ENCODE results near the gene MED12L. TPM values are rescaled to one million over a fixed set of nuclear protein-coding genes. Genes with fewer than 3 reads are reported as not detected.
A peak's percentile ranks its signal among the peaks of the same experiment; 100 is the strongest.

MED12L gene
- total and polyA plus RNA-seq, 9 of the 15 experiments (the other 6 are each of a cell fraction or from before 2014, with no cell fraction given), result not detected

GRCh38 chr3:151436675-151437446 is 351.4 kb downstream of the MED12L start:
- no peaks in the 10 kb centered on the region for H3K79me2 ChIP-seq (ENCODE audit: control insufficient read depth, insufficient read depth, low read length)
- WGBS (ENCODE audit: insufficient coverage, low coverage, missing lambda C conversion rate), result 5% methylated on average over 8 of the region's 8 CpGs
- no peak overlapping the region for H3K4me2 ChIP-seq (ENCODE audit: insufficient read depth, low read length)
- POLR2A ChIA-PET, result no interaction called here
- H4K20me1 ChIP-seq (replicated peaks; ENCODE audit: control insufficient read depth, insufficient read depth, low read length), result no peaks in the 10 kb centered on the region
- ATAC-seq (no peak), FAIRE-seq (no peak), DNase-seq (ENCODE audit: extremely low read depth in 1 of 4, low spot score in 3 of 4) (no peak)
- H3K9me1 ChIP-seq (ENCODE audit: control insufficient read depth, insufficient read depth, low read length), result no peaks in the 10 kb centered on the region
- intact Hi-C loops (cut with micrococcal nuclease) (no loop called here), in situ Hi-C loops (cut with MboI) (loop anchor here (5.0 to 10.0 kb wide), 2 partner anchors 405 to 478 kb away; no protein-coding TSS in a partner anchor)
- H3K9ac ChIP-seq (ENCODE audit: insufficient read depth in 1 of 2, low read depth in 2 of 2, low read length in 2 of 2), result no peak overlapping the region
- TF ChIP-seq NFIC (IDR thresholded peaks at IDR 0.05) (peak; percentile 73), NR2F6 (CRISPR knock-in tag; IDR thresholded peaks at IDR 0.05) (no peak), HSF4 (CRISPR knock-in tag; IDR thresholded peaks at IDR 0.05; ENCODE audit: borderline replicate concordance) (no peak)
- H3K27me3 ChIP-seq (ENCODE audit: control insufficient read depth in 2 of 2, insufficient read depth in 2 of 2, low read length in 2 of 2), result no peaks in the 10 kb centered on the region
- no peak overlapping the region; the same call in 1 of the 2 replicates for H2AFZ ChIP-seq (ENCODE audit: low read depth, low read length)
- BruUV-seq (replicated peaks), result no TSS peak
- H3K9me3 ChIP-seq (replicated peaks; ENCODE audit: control insufficient read depth, insufficient read depth, low read depth, low read length), result no peaks in the 10 kb centered on the region
- no peaks in the 10 kb centered on the region; a peak in 1 of 5 replicates for H3K4me1 ChIP-seq (replicated peaks in 1 of 2; ENCODE audit: control insufficient read depth in 2 of 2, insufficient read depth in 2 of 2, low read length in 2 of 2)
- CTCF ChIA-PET (ENCODE audit: low intra/inter-chr PET ratio), result interaction anchor here (1.3 kb wide), 1 partner anchor 1030 kb away, joined by 3 read pairs; no protein-coding TSS in a partner anchor
- no peak overlapping the region for H3K4me3 ChIP-seq
- H3K27ac ChIP-seq (ENCODE audit: extremely low read depth, low read depth, low read length), result no peak overlapping the region
- no peaks in the 10 kb centered on the region for H3K36me3 ChIP-seq (ENCODE audit: control insufficient read depth, insufficient read depth, low read length)

- intact Hi-C loops (cut with micrococcal nuclease), result no loop called here
- WGBS (ENCODE audit: insufficient coverage, low coverage, missing lambda C conversion rate), result 15% methylated on average over 6 of the region's 6 CpGs
- TF ChIP-seq SIRT6 (IDR thresholded peaks at IDR 0.05; ENCODE audit: low read depth, low read length), result no peak
- no peak for TF ChIP-seq KHSRP (IDR thresholded peaks at IDR 0.05)
- no peak for TF ChIP-seq SP2 (IDR thresholded peaks at IDR 0.05; ENCODE audit: extremely low read depth, low read depth, low read length, poor library complexity, severe bottlenecking)
- TF ChIP-seq ZNF175 (CRISPR knock-in tag; IDR thresholded peaks at IDR 0.05; ENCODE audit: low read depth), result no peak
- no peak for TF ChIP-seq ZNF609 (CRISPR knock-in tag; IDR thresholded peaks at IDR 0.05; ENCODE audit: borderline replicate concordance)
- TF ChIP-seq RBM14 (IDR thresholded peaks at IDR 0.05; ENCODE audit: borderline replicate concordance, insufficient read depth, low read depth, low read length), result no peak
Observed at GRCh38 chr3:151437906-151438305, 352.4 kb downstream of the MED12L start.

More at GRCh38 chr3:151437906-151438305, 352.4 kb downstream of the MED12L start:
- no peak overlapping the region for H3K27ac ChIP-seq (ENCODE audit: extremely low read depth, low read depth, low read length)
- H3K9me3 ChIP-seq (replicated peaks; ENCODE audit: control insufficient read depth, insufficient read depth, low read depth, low read length), result no peaks in the 10 kb centered on the region
- POLR2A ChIA-PET, result no interaction called here
- H3K9ac ChIP-seq (ENCODE audit: insufficient read depth in 1 of 2, low read depth in 2 of 2, low read length in 2 of 2), result no peak overlapping the region
- no peaks in the 10 kb centered on the region for H3K79me2 ChIP-seq (ENCODE audit: control insufficient read depth, insufficient read depth, low read length)
- in situ Hi-C loops (cut with MboI), result loop anchor here (5.0 to 10.0 kb wide), 2 partner anchors 404 to 477 kb away; no protein-coding TSS in a partner anchor
- H3K4me1 ChIP-seq (replicated peaks in 1 of 2; ENCODE audit: control insufficient read depth in 2 of 2, insufficient read depth in 2 of 2, low read length in 2 of 2), result no peaks in the 10 kb centered on the region
- CTCF ChIA-PET (ENCODE audit: low intra/inter-chr PET ratio), result interaction anchor here (4.3 kb wide), 1 partner anchor 401 kb away, joined by 32 read pairs; no protein-coding TSS in a partner anchor
- no peak overlapping the region for H3K4me3 ChIP-seq
- peak overlapping the region; percentile 27; the same call in 1 of the 2 replicates for H2AFZ ChIP-seq (ENCODE audit: low read depth, low read length)
- BruUV-seq (replicated peaks), result no TSS peak
- no peaks in the 10 kb centered on the region for H3K36me3 ChIP-seq (ENCODE audit: control insufficient read depth, insufficient read depth, low read length)
- DNase-seq (ENCODE audit: extremely low read depth in 1 of 4, low spot score in 3 of 4) (no peak), FAIRE-seq (no peak), ATAC-seq (no peak)
- no peak overlapping the region; the same call in 1 of the 2 replicates for H3K4me2 ChIP-seq (ENCODE audit: insufficient read depth, low read length)
- H3K27me3 ChIP-seq (ENCODE audit: control insufficient read depth in 2 of 2, insufficient read depth in 2 of 2, low read length in 2 of 2), result no peaks in the 10 kb centered on the region
- H3K9me1 ChIP-seq (ENCODE audit: control insufficient read depth, insufficient read depth, low read length), result no peaks in the 10 kb centered on the region
- H4K20me1 ChIP-seq (replicated peaks; ENCODE audit: control insufficient read depth, insufficient read depth, low read length), result no peaks in the 10 kb centered on the region

Data from K562 (cell line).